Measurements from ENCODE around the gene TMEM238. TPM values are rescaled to one million over a fixed set of nuclear protein-coding genes. Genes with fewer than 3 reads are reported as not detected.
A peak's percentile ranks its signal among the peaks of the same experiment; 100 is the strongest.

Gene TMEM238
- total RNA-seq, 2 experiments from 2014 or later = 19.2 to 19.3 TPM

- no peaks in the 10 kb centered on the region for H3K27me3 Mint-ChIP-seq
- ChIA-PET CTCF (interaction anchor here (1.5 kb wide), 1 partner anchor 97 kb away, joined by 3 read pairs; no protein-coding TSS in a partner anchor), POLR2A (interaction anchor here (2.9 to 12.3 kb wide), 3 partner anchors 8 to 15 kb away, joined by 16 to 224 read pairs (median 30); partner anchors contain the start of genes RPL28, TMEM238 and UBE2S)
- peaks cover 36% of the 10 kb centered on the region for H3K36me3 Mint-ChIP-seq (ENCODE audit: low read depth)
- peak overlapping the region; percentile 77 for H3K27ac Mint-ChIP-seq
- H3K4me3 Mint-ChIP-seq = peak overlapping the region; percentile 19
- H3K4me1 Mint-ChIP-seq = peaks cover 48% of the 10 kb centered on the region
- DNase-seq = no peak
- H3K9me3 Mint-ChIP-seq = no peaks in the 10 kb centered on the region
Measured at GRCh38 chr19:55398200-55398925, 14.3 kb upstream of the TMEM238 start.

DNA sequence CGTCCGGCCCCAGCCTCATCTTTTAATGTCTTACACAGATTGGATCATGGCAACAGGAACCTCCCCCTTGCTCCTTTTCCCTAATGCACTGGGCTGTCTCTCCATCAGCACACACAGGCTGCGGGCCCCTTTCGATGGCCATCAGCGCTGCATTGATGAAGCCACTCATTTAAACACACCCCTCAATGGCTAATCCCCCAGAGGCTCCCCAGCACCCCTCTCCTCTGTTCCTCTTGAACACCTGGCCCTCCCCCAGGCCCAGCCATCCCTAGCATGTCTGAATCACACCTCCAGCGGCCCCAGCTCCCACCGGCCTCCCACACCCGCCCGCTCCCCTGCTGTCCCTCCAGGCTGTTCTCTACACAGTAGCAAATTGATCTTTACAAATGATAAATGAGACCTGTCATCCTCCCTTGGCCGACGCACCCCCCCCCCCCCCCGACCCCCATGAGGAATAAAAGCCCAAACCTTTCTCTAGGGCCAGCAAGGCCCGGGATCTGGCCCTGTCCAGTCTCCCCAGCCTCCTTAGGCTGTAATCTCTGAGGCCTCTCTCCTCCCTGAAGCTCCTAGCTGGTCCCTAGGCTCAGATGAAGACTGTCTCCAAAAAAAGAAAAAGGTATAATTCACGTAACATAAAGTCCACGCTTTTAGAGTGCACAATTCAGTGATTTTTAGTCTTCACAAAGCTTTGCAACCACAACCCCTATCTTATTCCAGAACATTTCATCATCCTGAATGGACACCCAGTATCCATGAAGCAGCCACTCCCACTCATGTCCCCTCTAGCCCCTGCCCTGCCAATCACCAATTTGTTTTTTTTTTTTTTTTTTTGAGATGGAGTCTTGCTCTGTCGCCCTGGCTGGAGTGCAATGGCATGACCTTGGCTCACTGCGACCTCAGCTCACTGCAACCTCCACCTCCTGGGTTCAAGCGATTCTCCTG is 9.0 kb upstream of the TMEM238 start:
- H3K27ac Mint-ChIP-seq = no peak overlapping the region
- peaks cover 34% of the 10 kb centered on the region for H3K36me3 Mint-ChIP-seq (ENCODE audit: low read depth)
- CTCF ChIA-PET = no interaction called here
- no peaks in the 10 kb centered on the region for H3K27me3 Mint-ChIP-seq
- no peak overlapping the region for H3K4me3 Mint-ChIP-seq
- POLR2A ChIA-PET = interaction anchor here (10.0 kb wide), 1 partner anchor 9 kb away, joined by 224 read pairs; the partner anchor contains the start of gene UBE2S
- H3K9me3 Mint-ChIP-seq = no peaks in the 10 kb centered on the region
- peaks cover 32% of the 10 kb centered on the region for H3K4me1 Mint-ChIP-seq
- DNase-seq = no peak

DNA sequence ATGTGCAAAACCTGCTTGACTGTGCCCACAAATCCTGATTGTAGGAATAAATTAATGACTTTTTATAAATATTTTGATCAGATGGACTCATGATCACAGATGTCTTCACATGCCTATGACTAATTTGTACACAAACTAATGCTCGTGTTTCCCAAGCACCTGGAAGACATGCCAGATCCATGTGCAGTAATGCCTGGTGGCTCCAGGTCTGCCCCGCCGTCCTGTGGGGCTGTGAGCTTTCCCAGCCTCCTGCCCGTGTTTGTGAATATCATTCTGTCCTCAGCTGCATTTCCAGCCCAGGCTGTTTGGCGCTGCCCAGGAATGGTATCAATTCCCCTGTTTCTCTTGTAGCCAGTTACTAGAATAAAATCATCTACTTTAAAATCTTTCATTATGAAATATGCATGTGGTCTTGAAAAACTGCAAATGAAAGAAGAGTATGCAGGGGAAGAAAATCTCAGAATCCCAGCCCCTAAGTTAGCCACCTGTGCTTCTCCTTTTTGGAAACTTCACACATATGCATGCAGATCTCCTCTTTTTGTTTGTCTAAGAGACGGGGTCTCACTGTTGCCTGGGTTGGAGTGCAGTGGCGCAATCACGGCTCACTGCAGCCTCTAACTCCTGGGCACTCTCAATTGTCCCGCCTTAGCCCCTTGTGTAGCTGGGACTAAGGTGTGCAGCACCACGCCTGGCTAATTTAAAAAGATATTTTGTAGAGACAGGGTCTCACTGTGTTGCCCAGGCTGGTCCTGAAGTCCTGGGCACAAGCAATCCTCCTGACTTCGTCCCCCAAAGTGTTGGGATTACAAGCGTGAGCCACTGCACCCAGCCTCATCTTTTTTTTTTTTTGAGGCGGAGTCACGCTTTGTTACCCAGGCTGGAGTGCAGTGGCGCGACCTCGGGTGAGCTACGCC is 7.9 kb upstream of the TMEM238 start:
- Mint-ChIP-seq H3K27me3 (no peaks in the 10 kb centered on the region), H3K36me3 (ENCODE audit: low read depth) (peaks cover 45% of the 10 kb centered on the region), H3K4me1 (peaks cover 36% of the 10 kb centered on the region), H3K27ac (no peak overlapping the region), H3K4me3 (no peak overlapping the region), H3K9me3 (no peaks in the 10 kb centered on the region)
- no peak for DNase-seq
- POLR2A ChIA-PET = interaction anchor here (10.0 kb wide), 1 partner anchor 10 kb away, joined by 224 read pairs; the partner anchor contains the start of gene UBE2S
- CTCF ChIA-PET = no interaction called here

- peaks cover 41% of the 10 kb centered on the region for H3K4me1 Mint-ChIP-seq
- CTCF ChIA-PET = no interaction called here
- peaks cover 52% of the 10 kb centered on the region for H3K36me3 Mint-ChIP-seq (ENCODE audit: low read depth)
- POLR2A ChIA-PET = interaction anchor here (10.0 kb wide), 1 partner anchor 11 kb away, joined by 224 read pairs; the partner anchor contains the start of gene UBE2S
- no peak overlapping the region for H3K27ac Mint-ChIP-seq
- no peak overlapping the region for H3K4me3 Mint-ChIP-seq
- no peaks in the 10 kb centered on the region for H3K27me3 Mint-ChIP-seq
- H3K9me3 Mint-ChIP-seq = no peaks in the 10 kb centered on the region
- DNase-seq = no peak
Measured at GRCh38 chr19:55391191-55391670, 7.1 kb upstream of the TMEM238 start.

DNA sequence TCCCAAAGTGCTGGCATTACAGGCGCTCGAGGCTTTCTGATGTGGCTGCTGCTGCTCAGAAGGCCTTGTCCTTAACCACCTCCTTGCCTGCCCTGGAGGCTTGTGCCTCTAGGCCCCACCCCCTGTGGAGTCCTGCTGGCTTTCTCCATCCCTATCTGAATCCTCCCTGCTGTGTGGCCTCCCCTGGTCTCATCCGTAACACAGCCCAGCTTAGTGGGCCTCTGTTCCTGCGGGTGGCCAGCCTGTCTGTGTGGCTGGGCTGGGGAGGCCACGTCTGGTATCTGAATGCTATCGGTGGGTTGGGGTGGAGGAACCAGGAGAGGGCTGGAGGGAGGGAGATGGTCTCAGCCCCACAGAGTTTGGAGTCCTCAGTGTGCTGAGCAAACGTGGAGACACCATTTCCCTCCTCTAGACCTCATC is 6.4 kb upstream of the TMEM238 start:
- CTCF ChIA-PET = no interaction called here
- POLR2A ChIA-PET = interaction anchor here (10.0 kb wide), 1 partner anchor 12 kb away, joined by 224 read pairs; the partner anchor contains the start of gene UBE2S
- peaks cover 43% of the 10 kb centered on the region for H3K4me1 Mint-ChIP-seq
- no peak overlapping the region for H3K4me3 Mint-ChIP-seq
- H3K27ac Mint-ChIP-seq = peak overlapping the region; percentile 44
- H3K36me3 Mint-ChIP-seq (ENCODE audit: low read depth) = peaks cover 58% of the 10 kb centered on the region
- no peaks in the 10 kb centered on the region for H3K27me3 Mint-ChIP-seq
- H3K9me3 Mint-ChIP-seq = no peaks in the 10 kb centered on the region
- no peak for DNase-seq

- peak overlapping the region; percentile 13 for H3K4me3 Mint-ChIP-seq
- DNase-seq = no peak
- CTCF ChIA-PET = no interaction called here
- H3K27ac Mint-ChIP-seq = no peak overlapping the region
- POLR2A ChIA-PET = interaction anchor here (10.0 kb wide), 1 partner anchor 12 kb away, joined by 224 read pairs; the partner anchor contains the start of gene UBE2S
- peaks cover 48% of the 10 kb centered on the region for H3K4me1 Mint-ChIP-seq
- no peaks in the 10 kb centered on the region for H3K27me3 Mint-ChIP-seq
- no peaks in the 10 kb centered on the region for H3K9me3 Mint-ChIP-seq
- H3K36me3 Mint-ChIP-seq (ENCODE audit: low read depth) = peaks cover 58% of the 10 kb centered on the region
Measured at GRCh38 chr19:55389386-55390317, 5.6 kb upstream of the TMEM238 start.

- DNase-seq = no peak
- CTCF ChIA-PET = interaction anchor here (1.7 kb wide), 1 partner anchor 30 kb away, joined by 5 read pairs; no protein-coding TSS in a partner anchor
- POLR2A ChIA-PET = interaction anchor here (0.8 to 10.0 kb wide), 4 partner anchors 14 to 133 kb away, joined by 3 to 224 read pairs (median 12); partner anchors contain the start of genes KMT5C and UBE2S
- Mint-ChIP-seq H3K4me3 (peak overlapping the region; percentile 100), H3K4me1 (peaks cover 58% of the 10 kb centered on the region), H3K9me3 (no peaks in the 10 kb centered on the region), H3K36me3 (ENCODE audit: low read depth) (peaks cover 58% of the 10 kb centered on the region), H3K27ac (no peak overlapping the region), H3K27me3 (no peaks in the 10 kb centered on the region)
Measured at GRCh38 chr19:55387736-55388497, 3.8 kb upstream of the TMEM238 start.

DNA sequence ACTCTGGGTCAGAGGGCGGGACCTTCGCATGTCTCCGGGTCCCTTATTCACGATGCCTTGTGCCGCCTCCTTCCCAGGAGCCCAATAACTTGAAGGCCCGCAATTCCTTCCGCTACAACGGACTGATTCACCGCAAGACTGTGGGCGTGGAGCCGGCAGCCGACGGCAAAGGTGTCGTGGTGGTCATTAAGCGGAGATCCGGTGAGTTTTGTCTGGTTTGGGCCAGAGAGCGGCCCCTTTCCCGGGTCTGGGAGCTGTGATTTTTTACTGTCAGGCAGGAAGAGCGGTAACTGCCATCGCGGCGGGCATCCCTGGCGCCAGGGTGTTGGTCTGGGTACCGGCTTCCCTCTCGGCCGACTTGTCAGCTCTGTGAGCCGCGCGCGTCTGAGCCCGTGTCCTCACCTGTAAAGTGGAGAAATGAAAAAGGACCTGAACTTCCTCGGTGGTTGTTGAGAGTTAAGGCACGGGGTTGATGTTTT is 2.4 kb upstream of the TMEM238 start:
- H3K9me3 Mint-ChIP-seq = no peaks in the 10 kb centered on the region
- H3K36me3 Mint-ChIP-seq (ENCODE audit: low read depth) = peaks cover 61% of the 10 kb centered on the region
- H3K4me1 Mint-ChIP-seq = peaks cover 71% of the 10 kb centered on the region
- no peak for DNase-seq
- CTCF ChIA-PET = no interaction called here
- no peaks in the 10 kb centered on the region for H3K27me3 Mint-ChIP-seq
- peak overlapping the region; percentile 100 for H3K4me3 Mint-ChIP-seq
- POLR2A ChIA-PET = interaction anchor here (1.1 to 10.0 kb wide), 7 partner anchors 15 to 133 kb away, joined by 3 to 224 read pairs (median 4); partner anchors contain the start of genes KMT5C and UBE2S
- peak overlapping the region; percentile 98 for H3K27ac Mint-ChIP-seq

DNA sequence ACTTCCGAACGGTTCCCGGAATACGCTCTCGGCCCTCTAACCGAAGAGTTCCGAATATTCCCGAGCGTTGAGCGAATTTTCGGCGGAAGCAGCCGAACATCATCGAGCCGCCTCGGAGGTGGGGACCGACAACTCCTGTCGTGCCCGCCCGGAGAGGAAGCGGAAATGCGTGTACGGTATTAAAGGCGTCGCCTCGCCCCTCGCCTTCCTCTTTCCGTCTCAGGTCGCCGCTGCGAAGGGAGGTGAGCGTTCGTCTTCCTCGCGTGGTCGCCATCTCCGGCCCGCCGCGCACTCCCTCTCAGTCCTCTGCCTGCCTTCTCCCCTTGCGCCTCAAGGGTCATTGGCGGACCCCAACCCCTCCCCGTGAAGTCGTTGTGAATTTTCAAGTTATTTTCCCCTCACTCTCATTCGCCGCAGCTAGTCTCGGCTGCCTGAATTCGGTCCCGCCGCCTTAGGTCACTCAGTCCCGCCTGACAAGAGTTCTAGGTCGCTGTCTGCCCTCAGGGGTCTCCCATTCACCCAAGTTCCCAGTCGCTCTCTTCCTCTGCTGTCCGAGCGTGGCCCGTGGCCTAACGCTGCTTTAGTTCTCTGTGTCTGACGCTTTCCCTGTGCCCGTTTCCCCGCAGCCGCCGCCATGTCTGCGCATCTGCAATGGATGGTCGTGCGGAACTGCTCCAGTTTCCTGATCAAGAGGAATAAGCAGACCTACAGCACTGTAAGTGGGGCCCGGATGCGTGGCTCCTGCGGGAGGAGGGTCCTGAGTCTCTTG is 1.8 kb upstream of the TMEM238 start, which contains the start of gene RPL28:
RPL28 (plus strand) TSS at position 209 of the 769 bp plus-strand sequence; CDS start at position 635, 426 bp downstream.
- Mint-ChIP-seq H3K4me1 (peaks cover 73% of the 10 kb centered on the region), H3K36me3 (ENCODE audit: low read depth) (peaks cover 63% of the 10 kb centered on the region)
- CTCF ChIA-PET = no interaction called here

More for the DNA sequence above, 1.8 kb upstream of the TMEM238 start, which contains the start of gene RPL28:
- Mint-ChIP-seq H3K4me3 (peak within 1 kb of the TSS; percentile 100), H3K27me3 (no peaks in the 10 kb centered on the region), H3K9me3 (no peaks in the 10 kb centered on the region), H3K27ac (peak within 1 kb of the TSS; percentile 98)
- peak; percentile 99 for DNase-seq
- POLR2A ChIA-PET = interaction anchor here (1.1 to 10.0 kb wide), 7 partner anchors 16 to 133 kb away, joined by 3 to 224 read pairs (median 4); partner anchors contain the start of genes KMT5C and UBE2S

All from activated CD4-positive, alpha-beta memory T cell treated with anti-CD3 and anti-CD28 coated beads, Interleukin-2, amount 10 ng/mL, durations not matched to agents 7 days and 5 days (primary cell).